Measurements from ENCODE around the gene FYCO1. TPM values are rescaled to one million over a fixed set of nuclear protein-coding genes. Genes with fewer than 3 reads are reported as not detected.

The FYCO1 gene
- total RNA-seq (2016; rRNA removed; fragmentation: Illumina TruSeq; extraction: Trizol) (2.7 and 4.9 TPM in 2 replicates), polyA plus RNA-seq (2011; rRNA removed) (4.2 and 6.0 TPM in 2 replicates), polyA minus RNA-seq (2011; rRNA and poly(A)+ RNA removed; ENCODE audit: low replicate concordance) (15.1 and 17.0 TPM in 2 replicates), Bru-seq, nascent RNA (percentile 69 among the genes with signal in this experiment), BruChase-seq, experiment 1, labeled RNA remaining after a 6-hour chase (percentile 62 among the genes with signal in this experiment), BruChase-seq, experiment 2, labeled RNA remaining after a 2-hour chase (percentile 61 among the genes with signal in this experiment)
- 0.44 and 0.51 TPM in 2 replicates for total RNA-seq (2016; cell fraction: cytosol; rRNA removed; fragmentation: Illumina TruSeq; extraction: Trizol; ENCODE audit: low read depth)
- 2.3 and 4.4 TPM in 2 replicates for total RNA-seq (2016; cell fraction: insoluble cytoplasmic fraction; rRNA removed; fragmentation: Illumina TruSeq; extraction: Trizol)
- 1.7 and 1.8 TPM in 2 replicates for total RNA-seq (2016; cell fraction: membrane; rRNA removed; fragmentation: Illumina TruSeq; extraction: Trizol)
- total RNA-seq (2016; cell fraction: nucleus; rRNA removed; fragmentation: Illumina TruSeq; extraction: Trizol) = 6.1 and 6.5 TPM in 2 replicates
- polyA plus RNA-seq (2011; cell fraction: cytosol; rRNA removed) = 2.8 and 3.3 TPM in 2 replicates
- polyA plus RNA-seq (2011; cell fraction: nucleus; rRNA removed) = 7.9 and 8.8 TPM in 2 replicates
- polyA plus RNA-seq (2012) = 4.1 and 4.9 TPM in 2 replicates
- 0.37 and 0.40 TPM in 2 replicates for polyA plus RNA-seq (2016; cell fraction: cytosol; fragmentation: Illumina TruSeq; extraction: Trizol; ENCODE audit: low read depth)
- 4.1 and 5.1 TPM in 2 replicates for polyA plus RNA-seq (2016; cell fraction: insoluble cytoplasmic fraction; fragmentation: Illumina TruSeq; extraction: Trizol; ENCODE audit: low read depth)
- 0.71 and 0.74 TPM in 2 replicates for polyA plus RNA-seq (2016; cell fraction: membrane; fragmentation: Illumina TruSeq; extraction: Trizol; ENCODE audit: low read depth)
- 7.0 and 7.3 TPM in 2 replicates for polyA plus RNA-seq (2016; cell fraction: nucleus; fragmentation: Illumina TruSeq; extraction: Trizol; ENCODE audit: insufficient read depth, low read depth)
- polyA minus RNA-seq (2011; cell fraction: cytosol; rRNA and poly(A)+ RNA removed) = 3.4 and 4.2 TPM in 2 replicates
- 10.8 and 19.3 TPM in 2 replicates for polyA minus RNA-seq (2011; cell fraction: nucleus; rRNA and poly(A)+ RNA removed)
- long read RNA-seq, experiment 1 = 0 reads
- long read RNA-seq, experiment 2, partial matches to known transcripts = 4 of 14 reads
- long read RNA-seq, experiment 2, other reads (novel, unspliced or antisense) = 10 of 14 reads

DNA sequence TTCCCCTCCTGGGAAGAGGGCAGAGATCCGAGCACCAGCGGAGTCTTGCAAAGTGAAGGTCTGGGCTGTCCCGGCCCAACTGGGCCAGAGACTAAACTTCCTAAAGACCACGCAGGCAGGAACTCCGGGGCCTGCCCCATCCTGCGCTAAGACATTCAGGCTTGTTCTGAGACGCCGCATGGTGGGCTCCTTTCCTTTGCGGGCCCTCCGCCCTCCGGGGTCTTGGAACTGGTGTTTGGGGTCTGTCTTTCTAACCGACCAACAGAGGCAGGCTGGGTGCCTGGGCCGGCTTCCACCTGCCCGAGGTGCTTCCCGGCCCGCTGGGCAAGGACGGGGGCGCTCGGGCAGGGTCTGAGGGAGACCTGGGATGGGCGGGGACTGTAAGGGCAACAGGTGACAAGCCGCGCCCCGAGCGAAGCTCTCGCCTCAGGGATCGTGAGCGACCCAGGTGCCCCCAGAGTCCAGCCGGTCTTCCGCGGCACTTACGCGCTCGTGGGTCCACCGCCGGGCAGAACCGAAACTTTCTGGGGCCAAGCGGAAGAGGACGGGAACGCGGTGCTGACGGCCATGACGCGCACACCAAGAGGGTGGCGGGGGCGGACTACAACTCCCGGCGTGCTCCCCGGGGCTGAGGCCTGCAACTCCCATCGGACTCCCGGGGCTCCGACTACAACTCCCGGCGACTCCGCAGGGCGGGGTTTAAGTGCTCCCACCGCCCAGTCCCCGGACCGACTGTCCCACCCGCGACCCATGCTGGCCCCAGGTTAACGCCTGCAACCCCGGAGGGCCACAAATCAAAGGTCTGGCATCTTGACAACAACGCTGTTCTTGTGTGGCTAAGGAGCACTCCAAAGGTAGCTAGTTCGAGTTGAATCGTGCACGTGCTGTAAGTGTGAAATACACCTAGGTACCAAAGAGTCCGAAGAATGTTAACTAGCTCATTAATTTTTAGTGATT, at the start of gene FYCO1:
Gene FYCO1 (minus strand): TSS at position 589 of the 957 bp plus-strand sequence. CDS start 10,914 bp downstream, outside the sequence.
- H3K79me2 ChIP-seq (ENCODE audit: insufficient read depth, low read length) = peaks cover 19% of the 10 kb centered on the region
- peak within 1 kb of the TSS; percentile 81 for H3K9ac ChIP-seq (ENCODE audit: insufficient read depth, low read depth, low read length)
- 6% methylated on average over 7 of the region's 67 CpGs for WGBS (ENCODE audit: low lambda C conversion rate)
- peaks cover 26% of the 10 kb centered on the region for H3K4me1 ChIP-seq (ENCODE audit: insufficient read depth, low read length)
- peak; percentile 78 for DNase-seq (ENCODE audit: low spot score)
- H3K27ac ChIP-seq (ENCODE audit: extremely low read length, insufficient read depth, low read length) = peak within 1 kb of the TSS; percentile 52
- H3K27me3 ChIP-seq (ENCODE audit: control insufficient read depth in 1 of 2, insufficient read depth in 2 of 2, low read length in 2 of 2) = peaks cover 0 to 18% of the 10 kb centered on the region in 2 experiments; a peak in 2 of 5 replicates
- peak within 1 kb of the TSS; percentile 85 for H2AFZ ChIP-seq (ENCODE audit: low read length)
- H4K20me1 ChIP-seq (ENCODE audit: insufficient read depth, low read length) = no peaks in the 10 kb centered on the region
- no peaks in the 10 kb centered on the region for H3K9me3 ChIP-seq (ENCODE audit: low read length)
- no peaks in the 10 kb centered on the region for H3K36me3 ChIP-seq (replicated peaks in 1 of 2; ENCODE audit: control insufficient read depth in 1 of 2, insufficient read depth in 2 of 2, low read length in 2 of 2)
- ChIA-PET POLR2A (interaction anchor here (1.0 to 1.4 kb wide), 3 partner anchors 9 to 11 kb away, joined by 3 to 11 read pairs (median 7); no protein-coding TSS in a partner anchor), CTCF (ENCODE audit: low intra/inter-chr PET ratio, low total read pairs) (no interaction called here)
- FAIRE-seq = peak; percentile 70
- H3K4me3 ChIP-seq (replicated peaks in 1 of 3; ENCODE audit: insufficient read depth in 1 of 3, low read depth in 2 of 3, low read length in 3 of 3) = peak within 1 kb of the TSS; percentile 94 to 99 (median 98)
- H3K4me2 ChIP-seq (ENCODE audit: low read depth, low read length) = peak within 1 kb of the TSS; percentile 82
- peak; percentile 99 for ATAC-seq
- intact Hi-C loops (cut with micrococcal nuclease; ENCODE audit: unreplicated experiment) = loop anchor here (1.0 kb wide), 1 partner anchor 9 kb away; no protein-coding TSS in a partner anchor
- TSS peak; percentile 79 for BruUV-seq (replicated peaks)
- in situ Hi-C loops (cut with HindIII; ENCODE audit: extremely low pct_ligation_motif_present, low pct_unique_long_range_greater_than_20kb) = no loop called here
- TF ChIP-seq REPIN1 (CRISPR knock-in tag; IDR thresholded peaks at IDR 0.05; ENCODE audit: borderline replicate concordance, low read depth) = no peak
- peak; percentile 69 for TF ChIP-seq ZMAT3 (CRISPR knock-in tag; conservative IDR thresholded peaks at IDR 0.05)
- TF ChIP-seq GMEB2 (CRISPR knock-in tag; IDR thresholded peaks at IDR 0.05; ENCODE audit: low read depth) = no peak
- TF ChIP-seq ZNF605 (CRISPR knock-in tag; IDR thresholded peaks at IDR 0.05) = peak; percentile 77; the same call in 1 of the 2 replicates
- TF ChIP-seq JARID2 (CRISPR knock-in tag; IDR thresholded peaks at IDR 0.05; ENCODE audit: insufficient replicate concordance) = no peak
- TF ChIP-seq ZNF17 (CRISPR knock-in tag; IDR thresholded peaks at IDR 0.05) = no peak
- peak; percentile 86; the same call in 1 of the 2 replicates for TF ChIP-seq SPEN (CRISPR knock-in tag; IDR thresholded peaks at IDR 0.05; ENCODE audit: low read depth)
- TF ChIP-seq SNAPC5 (CRISPR knock-in tag; IDR thresholded peaks at IDR 0.05; ENCODE audit: borderline replicate concordance) = no peak
- no peak for TF ChIP-seq NCOR1 (IDR thresholded peaks at IDR 0.05; ENCODE audit: borderline replicate concordance, low read length)
- TF ChIP-seq, protein P1, sequence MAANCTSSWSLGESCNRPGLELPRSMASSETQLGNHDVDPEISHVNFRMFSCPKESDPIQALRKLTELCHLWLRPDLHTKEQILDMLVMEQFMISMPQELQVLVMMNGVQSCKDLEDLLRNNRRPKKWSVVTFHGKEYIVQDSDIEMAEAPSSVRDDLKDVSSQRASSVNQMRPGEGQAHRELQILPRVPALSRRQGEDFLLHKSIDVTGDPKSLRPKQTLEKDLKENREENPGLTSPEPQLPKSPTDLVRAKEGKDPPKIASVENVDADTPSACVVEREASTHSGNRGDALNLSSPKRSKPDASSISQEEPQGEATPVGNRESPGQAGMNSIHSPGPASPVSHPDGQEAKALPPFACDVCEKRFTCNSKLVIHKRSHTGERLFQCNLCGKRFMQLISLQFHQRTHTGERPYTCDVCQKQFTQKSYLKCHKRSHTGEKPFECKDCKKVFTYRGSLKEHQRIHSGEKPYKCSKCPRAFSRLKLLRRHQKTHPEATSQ (CRISPR knock-in tag; IDR thresholded peaks at IDR 0.05; ENCODE audit: borderline replicate concordance) = no peak
- TF ChIP-seq JDP2 (CRISPR knock-in tag; IDR thresholded peaks at IDR 0.05; ENCODE audit: borderline replicate concordance) = no peak
- TF ChIP-seq ZBTB7A (CRISPR knock-in tag; IDR thresholded peaks at IDR 0.05) = peak; percentile 37; the same call in 1 of the 2 replicates
- TF ChIP-seq SMAD3 (CRISPR knock-in tag; IDR thresholded peaks at IDR 0.05) = no peak
- TF ChIP-seq MAFF (IDR thresholded peaks at IDR 0.05; ENCODE audit: low read depth, low read length) = no peak
- no peak for TF ChIP-seq MLLT10 (CRISPR knock-in tag; IDR thresholded peaks at IDR 0.05)

All from HepG2 (cell line).